SIG-M5 (cell line): ENCODE measurements around the gene NFAT5.
"Not testable (repeated sequence)": the region's sequence is repeated elsewhere in the genome, so short reads cannot be mapped to it uniquely, and the experiment has no call there.

Source experiments
- DNase-seq: peaks from one replicate; lab custom pipeline; 2025; lab: John Stamatoyannopoulos, UW

NFAT5 gene

DNA sequence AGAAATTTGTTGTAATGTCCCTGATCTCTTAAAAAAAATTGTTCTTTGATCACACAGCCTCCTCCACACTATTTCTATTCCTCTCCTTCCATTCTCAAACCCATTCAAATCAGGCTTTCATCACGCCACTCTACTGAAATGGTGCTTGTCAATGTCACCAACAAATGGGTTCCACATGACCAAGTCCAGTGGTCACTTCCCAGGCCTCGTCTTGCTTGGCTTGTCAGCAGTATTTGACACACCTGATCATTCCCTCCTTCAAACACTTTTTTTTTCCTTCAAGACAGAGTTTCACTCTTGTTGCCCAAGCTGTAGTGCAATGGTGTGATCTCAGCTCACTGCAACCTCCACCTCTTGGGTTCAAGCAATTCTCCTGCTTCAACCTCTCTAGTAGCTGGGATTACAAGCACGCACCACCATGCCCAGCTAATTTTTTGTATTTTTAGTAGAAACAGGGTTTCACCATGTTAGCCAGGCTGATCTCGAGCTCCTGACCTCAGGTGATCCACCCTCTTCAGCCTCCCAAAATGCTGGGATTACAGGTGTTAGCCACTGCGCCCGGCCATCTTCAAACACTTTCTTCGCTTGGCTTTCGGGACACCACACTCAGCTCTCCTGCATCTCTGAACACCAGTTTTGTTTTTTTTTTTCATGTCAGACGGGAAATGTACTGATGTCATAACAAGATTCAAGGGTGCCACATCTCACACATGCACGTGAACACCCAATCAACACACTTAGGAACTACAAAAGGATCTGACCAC is 142.3 kb downstream of the NFAT5 start:
- no peak for DNase-seq

DNA sequence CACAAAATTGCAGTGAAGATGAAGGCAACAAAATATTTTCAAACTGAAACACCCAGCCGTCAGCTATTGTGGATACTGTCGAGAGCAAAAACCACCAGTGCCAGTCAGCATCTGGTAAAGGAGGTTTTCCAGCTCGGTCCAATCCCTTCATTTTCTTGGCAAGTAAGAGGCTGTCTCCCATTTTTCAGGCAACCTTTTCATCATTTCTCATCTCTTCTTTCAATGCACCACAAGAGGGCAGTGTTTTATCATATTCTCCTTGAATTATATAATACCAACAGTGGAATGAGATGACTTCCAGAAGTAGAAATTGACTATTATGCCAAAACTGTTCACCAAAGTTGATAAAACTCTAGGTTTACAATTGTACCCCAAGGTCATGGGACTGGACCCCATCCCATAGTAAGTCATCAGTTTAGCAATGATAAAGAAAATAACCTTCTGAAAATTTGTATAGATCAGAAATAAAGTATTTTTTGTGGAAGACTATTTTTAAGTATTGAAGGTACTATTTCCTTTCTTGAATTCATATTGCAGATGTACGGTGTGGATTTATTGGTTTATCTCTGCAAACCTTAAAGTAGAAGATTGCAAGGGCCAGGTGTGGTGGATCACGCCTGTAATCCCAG is 143.8 kb downstream of the NFAT5 start:
- no peak for DNase-seq

DNA sequence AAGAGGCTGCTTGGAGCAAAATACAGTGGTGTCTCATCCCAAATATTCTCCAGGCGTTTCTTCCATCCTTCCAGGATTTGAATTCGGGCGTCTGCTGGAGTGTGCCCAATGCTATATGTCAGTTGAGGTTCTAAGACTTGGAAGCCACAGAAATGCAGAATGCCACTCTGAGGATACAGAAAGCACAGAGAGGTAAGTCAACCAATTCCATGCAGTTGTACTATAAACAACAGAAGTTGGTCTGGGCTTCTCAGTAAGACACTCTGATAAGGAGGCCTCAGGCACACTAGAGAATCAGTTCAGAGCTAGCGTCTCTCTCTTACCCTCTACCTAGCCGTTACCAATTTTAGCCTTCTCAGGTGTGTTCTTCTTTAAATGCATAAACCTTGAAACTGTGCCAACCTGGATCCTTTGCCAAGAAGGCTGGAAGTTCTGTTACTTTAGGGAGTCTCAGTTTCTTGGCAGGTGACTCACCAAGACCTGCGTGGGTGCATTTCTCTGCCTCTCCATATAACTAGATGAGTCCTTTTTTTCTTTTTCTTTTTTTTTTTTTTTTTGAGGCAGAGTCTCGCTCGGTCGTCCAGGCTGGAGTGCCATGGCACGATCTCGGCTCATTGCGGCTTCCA is 145.5 kb downstream of the NFAT5 start:
- no peak for DNase-seq

DNA sequence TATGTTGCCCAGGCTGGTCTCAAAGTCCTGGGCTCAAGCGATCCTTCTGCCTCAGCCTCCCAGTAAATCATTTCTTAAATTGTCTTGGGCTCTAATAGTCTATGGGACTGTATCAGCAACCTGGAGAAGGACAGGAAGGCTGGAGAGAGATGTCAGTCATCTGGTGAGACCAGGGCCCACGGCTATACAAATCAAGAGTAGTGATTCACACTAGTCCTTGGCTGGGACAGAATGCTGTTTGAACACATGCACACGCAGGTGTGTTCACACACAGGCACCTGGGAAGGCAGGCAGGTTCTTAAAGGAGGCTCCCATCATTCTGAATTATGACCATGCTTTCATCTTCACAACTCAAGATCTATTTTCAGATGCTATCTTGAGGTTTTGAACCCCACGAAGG is 146.5 kb downstream of the NFAT5 start:
- DNase-seq = no peak

DNA sequence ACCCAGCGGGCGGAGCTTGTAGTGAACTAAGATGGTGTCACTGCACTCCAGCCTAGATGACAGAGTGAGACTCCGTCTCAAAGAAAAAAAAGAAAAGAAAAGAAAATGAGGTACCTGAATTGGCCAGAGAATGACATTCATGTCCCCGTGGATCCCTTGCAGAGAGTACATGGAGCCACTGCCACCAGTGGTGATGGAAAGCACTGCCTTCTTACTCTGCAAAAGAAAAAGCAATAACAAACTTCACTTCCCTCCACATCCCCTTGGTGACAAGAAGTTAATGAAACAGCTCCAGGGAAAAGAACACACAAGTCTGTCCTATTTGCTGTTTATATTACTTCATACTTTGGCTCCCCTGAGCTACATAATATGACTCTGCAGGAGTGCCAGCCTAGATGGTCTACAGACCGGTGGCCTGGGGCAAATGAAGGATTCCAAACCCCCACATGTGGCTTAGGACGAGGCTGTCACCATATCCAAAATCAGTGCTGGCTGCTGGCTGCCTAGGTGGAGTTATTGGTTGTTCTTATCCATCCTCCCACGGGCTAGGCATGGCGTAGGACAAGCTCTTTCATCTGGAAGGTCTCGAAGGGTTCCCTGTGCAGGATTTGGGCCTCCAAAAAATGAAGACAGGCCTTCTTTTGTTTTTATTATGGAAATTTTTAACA is 147.3 kb downstream of the NFAT5 start:
- DNase-seq = no peak

DNA sequence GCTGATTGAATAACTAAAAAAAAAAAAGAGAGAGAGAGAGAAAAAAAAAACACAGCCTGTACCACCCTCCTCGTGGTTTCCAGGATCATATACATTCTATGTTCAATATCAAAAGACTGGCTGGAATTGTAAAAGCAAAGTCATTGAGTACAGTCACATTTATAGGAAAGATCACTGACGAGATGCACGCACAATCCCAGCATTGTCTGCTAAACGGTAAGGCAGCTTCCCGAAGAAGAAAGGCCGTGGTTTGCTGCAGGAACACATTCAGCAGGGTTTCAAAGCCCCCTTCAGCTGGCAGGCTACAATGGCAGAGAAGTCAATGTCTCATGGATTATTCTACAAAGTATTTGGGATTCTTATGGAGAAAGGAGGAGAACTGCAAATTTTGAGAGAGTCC is 151.3 kb downstream of the NFAT5 start:
- no peak for DNase-seq

DNA sequence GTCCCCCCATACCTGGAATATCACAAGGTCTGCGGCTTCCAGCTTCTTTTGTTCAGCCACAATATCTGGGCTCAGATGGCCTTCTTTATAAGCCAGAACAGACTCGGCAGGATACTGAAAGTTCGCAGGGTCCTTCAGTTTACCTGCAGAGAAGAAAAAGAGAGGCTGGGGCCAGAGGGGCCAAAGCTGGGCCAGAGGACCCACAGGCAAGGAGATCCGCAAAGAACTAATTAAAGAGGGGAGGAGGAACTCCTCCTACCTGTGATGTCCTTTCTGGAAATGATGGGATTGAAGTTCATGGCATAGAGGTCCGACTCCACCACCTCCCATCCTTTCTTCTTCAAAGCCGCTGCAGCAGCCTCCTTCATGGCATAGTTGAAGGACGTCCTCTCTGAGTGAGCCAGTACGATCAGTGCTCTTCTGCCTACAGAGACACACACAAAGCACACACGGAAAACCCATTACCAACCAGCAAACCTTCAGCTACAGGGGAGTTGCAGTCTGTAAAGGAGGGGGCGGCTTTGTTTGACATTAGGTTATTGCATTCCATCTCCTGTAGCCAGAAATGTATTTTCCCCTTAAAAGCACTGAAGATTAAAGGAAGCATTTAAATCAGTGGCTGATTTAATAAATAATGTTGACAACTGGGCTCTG is 152.5 kb downstream of the NFAT5 start:
- DNase-seq = no peak

DNA sequence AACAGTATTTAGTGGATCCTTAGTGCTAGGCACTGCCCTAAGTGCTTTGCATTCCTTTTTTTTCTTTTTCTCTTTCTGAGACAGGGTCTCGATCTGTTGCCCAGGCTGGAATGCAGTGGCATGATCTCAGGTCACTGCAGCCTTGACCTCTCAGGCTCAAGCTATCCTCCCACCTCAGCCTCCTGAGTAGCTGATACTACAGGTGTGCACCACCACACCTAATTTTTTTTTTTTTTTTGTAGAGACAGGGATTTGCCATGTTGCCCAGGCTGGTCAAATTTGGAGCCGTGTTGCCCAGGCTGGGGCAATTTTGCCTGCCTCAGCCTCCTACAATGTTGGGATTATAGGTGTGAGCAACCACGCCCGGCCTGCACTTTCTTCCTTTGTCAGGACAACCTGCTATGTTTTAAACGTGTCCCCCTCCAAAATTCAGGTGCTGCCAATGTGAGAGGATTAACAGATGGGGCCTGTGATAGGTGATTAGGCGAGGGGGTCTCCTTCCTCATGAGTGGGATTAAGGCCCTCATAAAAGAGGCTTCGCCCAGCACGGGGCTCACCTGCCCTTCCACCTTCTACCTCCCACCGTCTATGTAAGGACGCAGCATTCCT is 155.2 kb downstream of the NFAT5 start:
- no peak for DNase-seq

DNA sequence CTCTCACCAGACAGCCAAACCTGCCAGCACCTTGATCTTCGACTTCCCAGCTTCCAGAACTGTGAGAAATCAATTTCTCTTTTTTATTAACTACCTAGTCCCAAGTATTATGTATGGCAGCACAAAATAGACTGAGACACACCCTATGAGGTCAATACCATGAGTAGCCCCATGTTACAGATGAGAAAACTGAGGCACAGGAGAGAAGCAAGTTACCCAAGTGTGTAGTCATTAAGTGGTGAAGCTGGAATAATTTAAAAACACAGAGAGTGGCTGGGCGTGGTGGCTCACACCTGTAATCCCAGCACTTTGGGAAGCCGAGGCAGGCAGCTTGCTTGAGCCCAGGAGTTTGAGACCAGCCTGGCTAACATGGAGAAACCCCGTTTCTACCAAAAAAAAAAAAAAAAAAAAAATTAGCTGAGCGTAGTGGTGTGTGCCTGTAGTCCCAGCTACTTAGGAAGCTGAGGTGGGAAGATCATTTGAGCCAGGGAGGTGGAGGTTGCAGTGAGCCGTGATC is 155.7 kb downstream of the NFAT5 start:
- no peak for DNase-seq

DNA sequence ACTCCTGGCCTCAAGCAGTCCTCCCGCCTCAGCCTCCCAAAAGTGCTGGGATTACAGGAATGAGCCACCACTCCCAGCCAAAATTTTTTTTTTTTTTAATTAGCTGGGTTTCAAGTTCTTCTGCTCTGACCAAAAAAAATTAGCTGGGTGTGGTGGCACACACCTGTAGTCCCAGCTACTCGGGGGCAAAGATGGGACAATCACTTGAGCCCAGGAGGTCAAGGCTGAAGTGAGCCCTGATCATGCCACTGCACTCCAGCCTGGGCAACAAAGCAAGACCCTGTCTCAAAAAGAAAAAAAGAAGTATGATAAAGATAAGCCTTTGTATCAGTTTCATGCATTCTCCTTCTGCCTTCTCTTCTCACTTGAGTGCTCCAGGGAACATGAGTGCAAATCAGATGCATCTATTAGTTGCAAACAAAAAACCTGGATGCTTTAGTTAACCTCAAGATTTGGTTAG is 158.7 kb downstream of the NFAT5 start:
- DNase-seq = no peak

DNA sequence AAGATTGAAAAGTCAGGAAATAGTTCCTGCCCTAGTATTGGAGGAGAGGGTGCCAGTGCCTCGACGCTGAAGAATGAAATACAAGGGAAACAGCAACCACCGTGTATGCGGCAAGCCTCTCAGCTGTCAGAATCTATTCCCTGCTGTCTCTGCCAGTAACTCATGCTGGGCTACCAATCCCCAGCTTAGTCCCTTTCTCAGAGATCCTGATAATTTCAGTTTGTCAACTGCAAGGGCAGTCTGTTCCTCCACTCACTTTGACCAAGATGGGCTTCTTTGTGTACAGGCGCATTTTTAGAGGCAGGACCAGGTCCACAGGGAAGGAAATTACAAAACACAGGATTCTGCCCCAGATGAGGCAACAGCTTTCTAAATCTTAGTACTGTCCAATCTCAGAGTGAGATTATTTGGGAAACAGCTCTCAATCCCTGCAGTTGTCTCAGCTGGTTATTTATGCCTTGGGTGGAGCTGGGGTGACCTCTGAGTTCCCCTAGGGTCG is 159.3 kb downstream of the NFAT5 start:
- DNase-seq = no peak

DNA sequence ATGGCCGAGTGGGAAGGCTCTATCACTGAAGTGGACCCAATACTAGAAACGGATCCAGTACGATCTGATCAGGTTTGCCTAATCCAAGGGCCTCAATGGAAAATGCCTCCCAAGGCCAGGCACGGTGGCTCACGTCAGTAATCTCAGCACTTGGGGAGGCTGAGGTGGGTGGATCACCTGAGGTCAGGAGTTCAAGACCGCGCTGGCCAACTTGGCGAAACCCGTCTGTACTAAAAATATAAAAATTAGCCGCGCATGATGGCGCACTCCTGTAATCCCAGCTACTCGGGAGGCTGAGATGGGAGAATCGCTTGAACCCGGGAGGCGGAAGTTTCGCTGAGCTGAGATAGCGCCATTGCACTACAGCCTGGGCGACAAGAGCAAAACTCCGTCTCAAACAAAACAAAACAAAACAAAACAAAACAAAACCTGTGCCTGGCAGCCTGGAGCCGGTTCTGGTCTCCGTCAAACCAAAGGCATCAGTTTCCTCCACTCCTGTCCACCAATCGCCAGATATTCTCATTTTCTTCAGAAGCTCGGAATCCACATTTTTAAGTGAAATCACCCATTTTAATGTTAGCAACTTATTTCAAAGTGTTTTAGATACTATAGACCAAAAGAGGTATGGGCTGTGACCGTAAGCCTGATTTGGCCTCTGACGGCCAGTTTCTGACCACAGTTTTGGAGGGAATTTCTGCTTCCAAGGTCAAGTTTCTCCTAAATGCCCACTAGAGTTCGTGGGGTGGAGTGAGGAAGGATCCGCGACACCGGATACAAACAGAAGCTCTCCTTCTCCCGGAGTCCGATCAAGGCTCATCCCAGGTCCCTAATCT is 159.9 kb downstream of the NFAT5 start:
- DNase-seq = no peak

DNA sequence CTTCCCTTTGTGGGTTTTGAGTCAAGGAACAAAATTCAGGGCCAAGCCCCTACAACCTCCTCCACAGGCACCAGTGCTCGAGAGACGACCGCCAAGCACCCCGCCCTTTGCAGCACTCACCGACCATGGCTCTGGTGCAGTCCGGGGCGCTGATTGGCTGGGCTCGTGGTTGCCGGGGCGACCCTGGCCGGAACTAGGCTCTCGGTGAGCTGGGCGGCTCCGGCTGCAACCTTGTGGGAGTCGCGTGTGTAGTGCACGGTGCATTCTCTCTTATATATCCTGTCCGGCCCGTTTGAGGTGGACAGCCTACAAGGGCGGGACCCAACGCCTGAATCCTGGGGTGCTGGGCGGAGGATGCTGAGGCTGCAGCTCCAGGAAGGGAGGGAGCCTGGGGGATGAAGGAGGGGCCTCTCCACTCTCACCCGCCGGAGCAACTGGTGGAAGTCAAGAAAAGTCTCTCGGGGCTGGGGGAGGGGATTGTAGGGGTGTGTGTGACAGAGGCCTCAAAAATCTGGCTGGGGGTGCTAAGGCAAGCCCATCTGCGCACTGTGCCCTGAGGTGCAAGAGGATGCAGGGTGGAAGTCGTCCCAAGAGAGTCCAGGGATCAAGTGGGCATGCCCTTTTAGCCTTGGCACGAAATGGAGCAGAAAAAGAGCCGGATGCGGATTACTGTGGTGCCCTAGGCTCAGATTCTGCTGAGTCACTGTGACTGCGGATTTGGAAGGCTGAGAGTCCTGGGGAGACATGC is 160.7 kb downstream of the NFAT5 start, which contains the start of gene NQO1:
Gene NQO1 (minus strand): TSS at position 248 of the 748 bp plus-strand sequence. CDS start 121 bp downstream, at position 127.
- DNase-seq = no peak

DNA sequence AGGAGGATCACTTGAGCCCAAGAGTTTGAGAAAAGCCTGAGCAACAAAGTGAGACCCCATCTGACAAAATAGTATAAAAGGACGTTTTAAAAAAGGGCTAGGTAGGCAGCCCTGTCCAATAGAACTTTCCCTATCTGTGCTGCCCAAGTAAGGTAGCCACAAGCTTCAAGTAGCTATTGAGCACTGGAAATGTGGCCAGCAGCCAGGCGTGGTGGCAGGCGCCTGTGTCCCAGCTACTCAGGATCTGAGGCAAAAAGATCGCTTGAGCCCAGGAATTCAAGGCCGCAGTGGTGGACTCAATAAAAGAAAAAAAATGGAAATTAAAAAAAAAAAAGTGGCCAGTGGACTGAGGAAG is 162.1 kb downstream of the NFAT5 start:
- no peak for DNase-seq

DNA sequence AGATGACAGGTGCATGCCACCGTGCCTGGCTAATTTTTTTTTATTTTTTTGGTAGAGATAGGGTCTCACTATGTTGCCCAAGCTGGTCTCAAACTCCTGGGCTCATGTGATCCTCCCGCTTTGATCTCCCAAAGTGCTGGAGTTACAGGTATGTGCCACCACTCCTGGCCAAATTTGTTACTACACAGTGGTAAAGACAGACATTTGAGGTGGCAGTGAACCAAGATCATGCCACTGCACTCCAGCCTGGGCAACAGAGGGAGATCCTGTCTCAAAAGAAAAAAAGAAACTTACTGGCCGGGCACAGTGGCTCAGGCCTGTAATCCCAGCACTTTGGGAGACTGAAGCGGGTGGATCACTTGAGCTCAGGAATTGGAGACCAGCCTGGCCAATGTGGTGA is 163.3 kb downstream of the NFAT5 start:
- DNase-seq = not testable (repeated sequence)

DNA sequence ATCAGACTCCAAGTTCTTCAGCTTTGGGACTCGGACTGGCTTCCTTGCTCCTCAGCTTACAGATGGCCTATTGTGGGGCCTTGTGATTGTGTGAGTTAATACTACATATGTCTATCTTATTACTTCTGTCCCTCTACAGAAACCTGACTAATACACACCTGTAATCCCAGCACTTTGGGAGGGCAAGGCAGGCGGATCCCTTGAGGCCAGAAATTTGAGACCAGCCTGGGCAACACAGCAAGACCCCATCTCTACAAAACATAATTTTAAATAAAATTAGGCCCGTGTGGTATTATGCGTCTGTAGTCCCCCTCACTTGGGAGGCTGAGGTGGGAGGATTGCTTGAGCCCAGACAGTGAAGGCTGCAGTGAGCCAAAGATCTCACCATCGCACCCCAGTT is 165.5 kb downstream of the NFAT5 start:
- not testable (repeated sequence) for DNase-seq

DNA sequence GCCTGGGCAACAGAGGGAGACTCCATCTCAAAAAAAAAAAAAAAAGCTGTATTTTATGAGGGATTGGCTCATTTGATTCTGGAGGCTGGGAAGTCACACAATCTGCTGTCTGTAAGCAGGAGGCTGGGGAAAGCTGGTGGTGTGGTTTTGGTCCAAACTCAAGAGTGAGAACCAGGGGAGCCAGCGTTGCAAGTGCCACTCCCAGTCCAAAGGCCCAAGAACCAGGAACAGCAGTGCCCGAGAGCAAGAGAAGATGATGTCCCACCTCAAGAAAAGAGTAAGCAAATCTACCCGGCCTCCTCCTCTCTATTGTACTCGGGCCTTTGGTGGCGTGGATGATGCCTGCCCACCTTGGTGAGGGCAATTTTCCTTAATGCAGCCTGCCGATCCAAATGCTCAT is 166.3 kb downstream of the NFAT5 start:
- DNase-seq = no peak

DNA sequence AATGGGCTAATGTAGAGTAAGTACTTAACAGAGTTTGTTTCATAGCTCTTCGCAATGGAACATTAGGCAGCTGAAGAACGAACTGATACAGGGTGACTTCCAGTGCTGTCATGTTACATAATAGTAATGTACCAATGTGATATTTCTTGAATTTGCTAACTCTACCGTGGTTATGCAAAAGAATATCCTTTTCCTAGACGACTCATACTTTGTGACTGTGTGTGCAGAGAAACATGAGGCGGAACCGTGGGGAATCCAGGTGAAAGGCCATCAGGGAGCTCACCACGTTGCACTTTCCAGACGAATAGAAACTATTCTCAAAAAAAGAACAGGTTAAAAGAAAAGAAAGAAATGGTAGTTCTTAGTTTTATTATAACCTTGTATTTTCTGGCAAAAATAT is 175.8 kb downstream of the NFAT5 start:
- no peak for DNase-seq
